Endothelial cell of umbilical vein (primary cell): ENCODE data around the gene SLC28A1. TPM values are rescaled to one million over a fixed set of nuclear protein-coding genes. Genes with fewer than 3 reads are reported as not detected.

Source experiments
- BruUV-seq: library from RNA; stranded (reverse); fragments of 400-500 nt; replicated peaks from 2 replicates; lab custom pipeline; 2021; lab: Mats Ljungman, UMichigan
- CTCF ChIA-PET: fragments of 300-600, 350-600 bp; sonication (Branson Sonifier 250); formaldehyde crosslinking; loops from one replicate; lab custom pipeline; 2021; ENCODE audit warnings: antibody characterized with exemption, inconsistent platforms; lab: Charles Lee
- POLR2A ChIA-PET: fragments of 300-600, 350-600 bp; sonication (Branson Sonifier 250); formaldehyde crosslinking; loops from one replicate; lab custom pipeline; 2021; ENCODE audit warnings: antibody characterized with exemption, inconsistent platforms; lab: Charles Lee
- DNase-seq: peaks from one replicate; pipeline ENCODE4 v3.0.0-alpha.2; 2011; ENCODE audit warnings: low read depth, low spot score
- FAIRE-seq: peaks from 2 replicates; lab custom pipeline; 2011; peaks lifted over from hg19 to GRCh38; lab: Jason Lieb, UNC
- H2AFZ ChIP-seq: 2 replicates; pipeline ENCODE4 v1.6.0; 2012; ENCODE audit warnings: low read depth, low read length, control low read depth, inconsistent platforms
- H3K27ac ChIP-seq: 2 replicates; pipeline ENCODE4 v1.5.1; 2011; ENCODE audit warnings: low read depth, mild to moderate bottlenecking, control low read depth, low read length, moderate library complexity; ENCODE audit not compliant: insufficient read depth
- H3K27me3 ChIP-seq, 2 experiments: 2 replicates each; pipeline versions ENCODE4 v1.6.0 to v1.6.1; 2011; ENCODE audit warnings: low read length in 2 of 2, mixed read lengths in 1 of 2; ENCODE audit not compliant: control insufficient read depth in 2 of 2, insufficient read depth in 2 of 2
- H3K36me3 ChIP-seq, 2 experiments: 2 replicates in 1 of 2; 3 replicates in 1 of 2; pipeline ENCODE4 v1.5.1; 2011; ENCODE audit warnings: low read length in 2 of 2, mild to moderate bottlenecking in 1 of 2, moderate library complexity in 1 of 2; ENCODE audit not compliant: control insufficient read depth in 2 of 2, insufficient read depth in 2 of 2; ENCODE audit errors: extremely low read depth in 1 of 2
- H3K4me1 ChIP-seq: 3 replicates; pipeline ENCODE4 v1.5.1; 2011; ENCODE audit warnings: mild to moderate bottlenecking, low read length; ENCODE audit not compliant: control insufficient read depth, insufficient read depth; ENCODE audit errors: extremely low read depth
- H3K4me2 ChIP-seq: 2 replicates; pipeline ENCODE4 v1.6.1; 2011; ENCODE audit warnings: low read length, control low read depth, mixed read lengths; ENCODE audit not compliant: insufficient read depth
- H3K4me3 ChIP-seq, 3 experiments: fragments of 200-600 bp in 1 of 3; sonication (generic), shearing (Covaris generic) in 1 of 3; replicated peaks in 1 of 3; 2 replicates each; pipeline ENCODE4 v1.5.1; 2011 to 2016; ENCODE audit warnings: control low read depth in 3 of 3, low read length in 3 of 3, mild to moderate bottlenecking in 2 of 3, inconsistent platforms in 1 of 3, low read depth in 1 of 3, moderate library complexity in 1 of 3; ENCODE audit not compliant: insufficient read depth in 1 of 3
- H3K79me2 ChIP-seq: 2 replicates; pipeline ENCODE4 v1.6.0; 2012; ENCODE audit warnings: low read length, inconsistent platforms; ENCODE audit not compliant: control insufficient read depth, insufficient read depth
- H3K9ac ChIP-seq: replicated peaks from 2 replicates; pipeline ENCODE3; 2011; ENCODE audit warnings: low read length, control low read depth; ENCODE audit not compliant: insufficient read depth; ENCODE audit errors: extremely low read depth
- H3K9me1 ChIP-seq: replicated peaks from 3 replicates; pipeline ENCODE4 v1.6.0; 2011; ENCODE audit warnings: mild to moderate bottlenecking, low read length; ENCODE audit not compliant: control insufficient read depth, insufficient read depth; ENCODE audit errors: extremely low read depth
- H3K9me3 ChIP-seq: replicated peaks from 2 replicates; pipeline ENCODE4 v1.5.1; 2012; ENCODE audit warnings: low read length, inconsistent platforms; ENCODE audit not compliant: control insufficient read depth, insufficient read depth
- H4K20me1 ChIP-seq: replicated peaks from 2 replicates; pipeline ENCODE3; 2011; ENCODE audit warnings: mild to moderate bottlenecking, low read length; ENCODE audit not compliant: control insufficient read depth, insufficient read depth; ENCODE audit errors: extremely low read depth
- FOS ChIP-seq: IDR thresholded peaks from 2 replicates; pipeline ENCODE4 v1.6.1; 2011; ENCODE audit warnings: mild to moderate bottlenecking, low read length, moderate library complexity, borderline replicate concordance; ENCODE audit not compliant: insufficient read depth
- POLR2A ChIP-seq: IDR thresholded peaks from 2 replicates; pipeline ENCODE4 v1.6.1; 2012; ENCODE audit warnings: low read depth, mild to moderate bottlenecking, control low read depth, low read length
- POLR2AphosphoS5 ChIP-seq: IDR thresholded peaks from 2 replicates; pipeline ENCODE4 v1.6.1; 2012; ENCODE audit warnings: low read depth, mild to moderate bottlenecking, control low read depth, low read length, moderate library complexity; ENCODE audit not compliant: insufficient read depth
- dilution Hi-C: fragments of 300-500 bp; cut with MboI; formaldehyde crosslinking; loops from one replicate; pipeline ENCODE4 v1.15.0; 2019; ENCODE audit warnings: low sequenced_read_pairs; ENCODE audit not compliant: extremely low pct_ligation_motif_present
- intact Hi-C: fragments of 100-400 bp; cut with micrococcal nuclease; formaldehyde crosslinking; loops from one replicate; pipeline ENCODE4 v1.10.0; 2022
- polyA plus RNA-seq, 4 experiments: library from polyadenylated mRNA; depleted of rRNA in 3 of 4; stranded (reverse) in 3 of 4; unstranded in 1 of 4; fragments of >200 nt; gene quantifications; 2 replicates each; pipeline versions ENCODE4 v1.2.1 to v1.2.3, GENCODE V29; 2011 to 2012; ENCODE audit warnings: missing spikeins in 1 of 4
- total RNA-seq: library from RNA; stranded (reverse); gene quantifications from 2 replicates; pipeline ENCODE4 v1.2.3, GENCODE V29; 2021
- TF ChIP-seq, protein P1 (sequence below), 2 donors: IDR thresholded peaks; 1 replicate in 1 of 2; 2 replicates in 1 of 2; pipeline ENCODE4 v1.5.1; 2011; ENCODE audit warnings: low read length in 2 of 2, mild to moderate bottlenecking in 2 of 2, moderate library complexity in 2 of 2, control low read depth in 1 of 2, inconsistent platforms in 1 of 2, low read depth in 1 of 2; ENCODE audit not compliant: insufficient read depth in 1 of 2; ENCODE audit errors: extremely low read depth in 1 of 2

SLC28A1 gene
- total and polyA plus RNA-seq, 2 donors (not counting 3 experiments of a cell fraction or from before 2014, with no cell fraction given): not detected

DNA sequence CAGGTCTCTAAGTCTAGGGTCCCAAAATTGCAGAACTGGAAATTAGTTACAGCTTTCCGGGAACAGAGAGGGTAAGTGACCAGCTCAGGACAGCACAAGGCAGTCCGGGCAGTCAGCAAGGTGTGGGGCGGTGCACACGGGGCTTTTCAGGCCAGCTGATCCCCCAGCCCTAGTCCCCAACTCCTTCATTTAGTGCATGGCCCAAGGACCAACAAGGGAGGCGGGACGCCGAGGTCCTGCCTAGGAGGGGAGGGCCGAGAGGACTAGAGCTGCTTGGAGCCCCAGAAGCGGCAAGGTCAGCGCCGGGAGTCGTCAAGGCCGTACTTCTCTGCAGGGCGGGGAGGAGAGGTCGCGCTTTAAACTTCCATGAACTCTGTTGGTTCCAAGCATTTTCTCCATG lies 95.2 kb downstream of the SLC28A1 start:
- BruUV-seq: no TSS peak
- H3K27ac ChIP-seq: no peak overlapping the region
- H3K36me3 ChIP-seq: no peaks in the 10 kb centered on the region
- dilution Hi-C loops: no loop called here
- intact Hi-C loops: loop anchor here (1.0 to 5.0 kb wide), 3 partner anchors 20 to 391 kb away; no protein-coding TSS in a partner anchor
- CTCF ChIA-PET: interaction anchor here (0.9 to 3.1 kb wide), 4 partner anchors 22 to 64 kb away, joined by 3 to 21 read pairs (median 4); no protein-coding TSS in a partner anchor
- no peaks in the 10 kb centered on the region for H3K9me3 ChIP-seq
- H4K20me1 ChIP-seq: no peaks in the 10 kb centered on the region
- H3K4me3 ChIP-seq: no peak overlapping the region
- H3K4me1 ChIP-seq: peaks cover 16% of the 10 kb centered on the region
- H3K9ac ChIP-seq: no peak overlapping the region
- no peak overlapping the region for H2AFZ ChIP-seq
- peaks cover 21% of the 10 kb centered on the region for H3K79me2 ChIP-seq
- H3K27me3 ChIP-seq: no peaks in the 10 kb centered on the region
- no peak for FAIRE-seq
- POLR2A ChIA-PET: no interaction called here
- H3K9me1 ChIP-seq: no peaks in the 10 kb centered on the region
- DNase-seq: no peak
- TF ChIP-seq POLR2A (no peak), FOS (no peak), POLR2AphosphoS5 (no peak)
- TF ChIP-seq, protein P1, sequence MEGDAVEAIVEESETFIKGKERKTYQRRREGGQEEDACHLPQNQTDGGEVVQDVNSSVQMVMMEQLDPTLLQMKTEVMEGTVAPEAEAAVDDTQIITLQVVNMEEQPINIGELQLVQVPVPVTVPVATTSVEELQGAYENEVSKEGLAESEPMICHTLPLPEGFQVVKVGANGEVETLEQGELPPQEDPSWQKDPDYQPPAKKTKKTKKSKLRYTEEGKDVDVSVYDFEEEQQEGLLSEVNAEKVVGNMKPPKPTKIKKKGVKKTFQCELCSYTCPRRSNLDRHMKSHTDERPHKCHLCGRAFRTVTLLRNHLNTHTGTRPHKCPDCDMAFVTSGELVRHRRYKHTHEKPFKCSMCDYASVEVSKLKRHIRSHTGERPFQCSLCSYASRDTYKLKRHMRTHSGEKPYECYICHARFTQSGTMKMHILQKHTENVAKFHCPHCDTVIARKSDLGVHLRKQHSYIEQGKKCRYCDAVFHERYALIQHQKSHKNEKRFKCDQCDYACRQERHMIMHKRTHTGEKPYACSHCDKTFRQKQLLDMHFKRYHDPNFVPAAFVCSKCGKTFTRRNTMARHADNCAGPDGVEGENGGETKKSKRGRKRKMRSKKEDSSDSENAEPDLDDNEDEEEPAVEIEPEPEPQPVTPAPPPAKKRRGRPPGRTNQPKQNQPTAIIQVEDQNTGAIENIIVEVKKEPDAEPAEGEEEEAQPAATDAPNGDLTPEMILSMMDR (IDR thresholded peaks at IDR 0.05; ENCODE audit: extremely low read depth in 1 of 2, insufficient read depth in 1 of 2, low read depth in 1 of 2, low read length in 2 of 2): no peak
- peak overlapping the region; percentile 82 for H3K4me2 ChIP-seq
